ENCODE data around the gene MMP1.

Gene MMP1

GRCh38 chr11:102802341-102802740 lies 4.4 kb upstream of the MMP1 start:
- DNase-seq, result peak; percentile 31

GRCh38 chr11:102800767-102801166 lies 2.8 kb upstream of the MMP1 start:
- DNase-seq, result no peak

GRCh38 chr11:102799681-102800340 lies 1.9 kb upstream of the MMP1 start:
- no peak for DNase-seq

GRCh38 chr11:102794382-102794781 lies 3.6 kb downstream of the MMP1 start:
- DNase-seq, result peak; percentile 71

GRCh38 chr11:102793677-102794290 lies 4.2 kb downstream of the MMP1 start:
- DNase-seq, result no peak

GRCh38 chr11:102792604-102793003 lies 5.4 kb downstream of the MMP1 start:
- DNase-seq, result no peak

- no peak for DNase-seq
These were observed 6.5 kb downstream of the MMP1 start for GRCh38 chr11:102791271-102792036.

GRCh38 chr11:102788334-102788995 lies 9.5 kb downstream of the MMP1 start:
- DNase-seq, result no peak

- no peak for DNase-seq
These were observed 13.6 kb downstream of the MMP1 start for GRCh38 chr11:102784380-102784779.

- DNase-seq, result no peak
These were observed 14.2 kb downstream of the MMP1 start for GRCh38 chr11:102783720-102784119.

- DNase-seq, result no peak
These were observed 14.9 kb downstream of the MMP1 start for GRCh38 chr11:102783016-102783415.

GRCh38 chr11:102781676-102782075 lies 16.3 kb downstream of the MMP1 start:
- DNase-seq, result no peak

- DNase-seq, result peak; percentile 42
These were observed 17.5 kb downstream of the MMP1 start, which contains the start of gene MMP10 for GRCh38 chr11:102780491-102780918. Gene MMP10 (minus strand): TSS chr11:102780628. CDS start chr11:102780591, 37 bp downstream.

- no peak for DNase-seq
These were observed 21.5 kb downstream of the MMP1 start for GRCh38 chr11:102776454-102776853.

GRCh38 chr11:102773386-102773785 lies 24.6 kb downstream of the MMP1 start:
- DNase-seq, result no peak

GRCh38 chr11:102771351-102771750 lies 26.6 kb downstream of the MMP1 start:
- no peak for DNase-seq

- no peak for DNase-seq
These were observed 27.8 kb downstream of the MMP1 start for GRCh38 chr11:102770191-102770590.

GRCh38 chr11:102767800-102768199 lies 30.2 kb downstream of the MMP1 start:
- DNase-seq, result no peak

GRCh38 chr11:102763440-102763839 lies 34.5 kb downstream of the MMP1 start:
- no peak for DNase-seq

GRCh38 chr11:102762361-102762767 lies 35.6 kb downstream of the MMP1 start:
- DNase-seq, result no peak

GRCh38 chr11:102761646-102762238 lies 36.2 kb downstream of the MMP1 start:
- no peak for DNase-seq

- DNase-seq, result peak; percentile 68
These were observed 37.5 kb downstream of the MMP1 start for GRCh38 chr11:102760344-102761035.
